ENCODE measurements around the gene PSMG4.

PSMG4 gene

DNA sequence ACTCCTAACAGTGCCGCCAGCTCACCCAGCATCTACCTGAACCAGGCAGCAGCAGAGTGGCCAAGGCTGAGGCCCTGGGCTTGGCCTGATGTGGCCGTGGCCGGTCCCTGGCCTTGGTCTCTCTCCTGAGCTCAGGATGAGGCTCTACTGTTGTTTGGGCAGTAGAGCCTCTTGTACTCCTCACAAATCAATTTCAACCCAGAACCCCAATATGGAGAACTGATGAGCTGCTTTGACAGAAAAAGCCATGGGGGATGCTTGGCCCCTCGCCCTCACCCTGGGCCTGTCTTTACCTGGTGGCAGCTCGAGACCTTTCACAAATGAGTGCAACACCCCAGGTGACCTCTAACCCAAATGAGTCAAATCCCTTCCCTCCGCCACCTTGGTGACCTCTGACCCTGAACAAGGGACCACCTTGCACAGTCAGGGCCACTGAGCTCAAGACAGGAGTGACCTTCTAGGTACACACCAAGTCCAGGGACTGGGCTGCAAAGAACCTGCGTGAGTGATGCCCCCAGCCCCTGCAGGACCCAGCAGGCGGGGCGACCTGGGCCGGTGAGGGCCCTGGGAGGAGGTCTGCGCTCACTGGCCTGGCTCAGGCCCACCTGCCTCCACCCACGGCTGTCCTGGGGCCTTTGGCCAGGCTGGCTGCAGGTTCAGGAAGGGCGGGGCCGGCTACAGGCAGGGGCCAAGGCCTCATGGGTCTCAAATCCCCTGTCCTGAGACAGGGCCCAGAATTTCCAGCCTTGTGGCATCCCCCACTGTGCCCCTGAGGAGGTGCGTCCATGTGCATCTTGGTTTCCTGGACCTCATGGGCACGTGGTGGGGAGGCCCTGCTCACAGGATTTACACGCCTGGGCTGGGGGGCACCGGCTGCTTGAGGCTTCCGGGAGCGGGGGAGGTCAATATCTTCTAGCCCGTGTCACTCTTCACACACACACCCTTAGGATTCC is 30.2 kb downstream of the PSMG4 start:
- DNase-seq (ENCODE audit: low read depth), result no peak
- no peak for TF ChIP-seq CTCF (IDR thresholded peaks at IDR 0.05; ENCODE audit: control insufficient read depth, extremely low read depth, insufficient read depth)
- no peak overlapping the region for H3K4me3 ChIP-seq (ENCODE audit: low read depth, low read length)

DNA sequence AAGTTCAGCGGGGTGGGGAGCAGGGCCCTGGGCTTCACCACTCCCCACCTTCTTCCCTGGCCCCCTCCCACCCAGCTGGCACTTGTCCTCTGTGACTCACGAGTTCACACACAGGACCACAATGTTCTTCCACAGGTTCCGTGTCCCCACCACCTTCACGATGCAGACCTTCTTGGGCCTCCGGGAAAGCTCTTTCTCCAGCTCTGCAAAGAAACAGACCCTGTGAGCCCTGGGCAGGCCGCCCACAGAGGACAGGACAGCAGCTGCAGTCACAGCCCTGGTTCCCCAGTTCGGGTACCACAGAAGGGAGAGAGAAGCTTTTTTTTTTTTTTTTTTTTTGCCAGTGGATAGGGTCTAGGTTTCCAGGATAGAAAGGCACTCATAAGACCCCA is 30.9 kb downstream of the PSMG4 start:
- DNase-seq (ENCODE audit: low read depth), result no peak
- TF ChIP-seq CTCF (IDR thresholded peaks at IDR 0.05; ENCODE audit: control insufficient read depth, extremely low read depth, insufficient read depth), result no peak
- no peak overlapping the region for H3K4me3 ChIP-seq (ENCODE audit: low read depth, low read length)

GRCh38 chr6:3290149-3290930 is 31.6 kb downstream of the PSMG4 start:
- no peak for DNase-seq (ENCODE audit: low read depth)
- no peak overlapping the region for H3K4me3 ChIP-seq (ENCODE audit: low read depth, low read length)
- no peak for TF ChIP-seq CTCF (IDR thresholded peaks at IDR 0.05; ENCODE audit: control insufficient read depth, extremely low read depth, insufficient read depth)

DNA sequence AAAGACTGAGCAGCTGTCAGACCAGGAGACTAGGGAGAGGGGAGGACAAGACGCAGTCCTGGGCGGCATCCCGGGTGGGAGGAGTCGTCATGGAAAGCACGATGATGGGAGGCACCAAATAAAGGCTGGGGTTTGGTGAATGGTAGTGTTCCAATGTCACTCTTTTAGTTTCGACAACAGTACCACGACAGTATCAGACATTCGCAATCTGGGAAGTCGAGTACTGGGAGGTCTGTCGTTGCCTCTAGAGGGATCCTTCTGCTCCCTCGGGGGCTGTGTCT is 32.1 kb downstream of the PSMG4 start:
- no peak for DNase-seq (ENCODE audit: low read depth)
- H3K4me3 ChIP-seq (ENCODE audit: low read depth, low read length), result no peak overlapping the region
- TF ChIP-seq CTCF (IDR thresholded peaks at IDR 0.05; ENCODE audit: control insufficient read depth, extremely low read depth, insufficient read depth), result no peak

- no peak for TF ChIP-seq CTCF (IDR thresholded peaks at IDR 0.05; ENCODE audit: control insufficient read depth, extremely low read depth, insufficient read depth)
- no peak for DNase-seq (ENCODE audit: low read depth)
- H3K4me3 ChIP-seq (ENCODE audit: low read depth, low read length), result no peak overlapping the region
These were observed 32.6 kb downstream of the PSMG4 start for GRCh38 chr6:3291346-3291745.

DNA sequence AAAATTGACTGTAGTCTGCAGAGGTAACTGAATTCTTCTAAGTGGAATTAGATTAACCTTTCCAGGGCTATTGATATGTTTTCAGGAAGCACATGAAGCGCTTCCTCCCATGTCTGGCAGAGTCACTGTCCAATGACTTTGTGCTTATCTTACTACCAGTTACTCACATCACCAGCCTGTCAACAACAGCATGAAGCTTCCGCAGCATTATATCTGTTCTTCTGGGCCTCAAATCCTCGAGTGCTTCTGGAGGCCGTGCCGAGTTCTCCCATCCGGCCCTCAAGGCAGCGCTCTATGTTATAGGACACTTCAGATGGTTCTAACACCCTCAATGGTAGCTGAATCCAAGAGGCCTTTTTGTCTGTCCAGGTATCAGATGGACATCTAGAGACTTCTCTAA is 33.2 kb downstream of the PSMG4 start:
- no peak for DNase-seq (ENCODE audit: low read depth)
- H3K4me3 ChIP-seq (ENCODE audit: low read depth, low read length), result no peak overlapping the region
- TF ChIP-seq CTCF (IDR thresholded peaks at IDR 0.05; ENCODE audit: control insufficient read depth, extremely low read depth, insufficient read depth), result no peak

Data from LNCaP clone FGC (cell line).